OCI-LY1 (cell line): ENCODE data around the gene ABCG2.

Source experiments
- H2AFZ ChIP-seq: fragments of 200-600 bp; sonication (generic), shearing (Covaris generic); 2 replicates; pipeline ENCODE4 v1.6.0; 2014; ENCODE audit warnings: antibody characterized with exemption, mild to moderate bottlenecking, low read length
- H3F3A ChIP-seq: fragments of 200-600 bp; sonication (generic), shearing (Covaris generic); 2 replicates; pipeline ENCODE4 v1.6.0; 2014; ENCODE audit warnings: mild to moderate bottlenecking, antibody characterized with exemption, low read length, moderate library complexity; ENCODE audit not compliant: insufficient read depth
- H3K27ac ChIP-seq: fragments of 200-600 bp; sonication (generic); 2 replicates; pipeline ENCODE4 v1.5.1; 2014; ENCODE audit warnings: low read length, mixed run types, mild to moderate bottlenecking, low read depth; ENCODE audit not compliant: poor library complexity, severe bottlenecking
- H3K27me3 ChIP-seq: fragments of 200-600 bp; sonication (generic); 2 replicates; pipeline ENCODE4 v1.6.0; 2014; ENCODE audit warnings: antibody characterized with exemption, mild to moderate bottlenecking, low read length, moderate library complexity; ENCODE audit not compliant: insufficient read depth
- H3K36me3 ChIP-seq: fragments of 200-600 bp; sonication (generic); 2 replicates; pipeline ENCODE4 v1.6.1; 2014; ENCODE audit warnings: mild to moderate bottlenecking, antibody characterized with exemption, low read length, moderate library complexity, mixed read lengths; ENCODE audit not compliant: insufficient read depth
- H3K4me1 ChIP-seq: fragments of 200-600 bp; sonication (generic); 2 replicates; pipeline ENCODE4 v1.5.1; 2014; ENCODE audit warnings: mild to moderate bottlenecking, low read length, moderate library complexity; ENCODE audit not compliant: insufficient read depth, severe bottlenecking
- H3K4me2 ChIP-seq: fragments of 200-600 bp; sonication (generic), shearing (Covaris generic); 2 replicates; pipeline ENCODE4 v1.6.1; 2014; ENCODE audit warnings: low read length
- H3K4me3 ChIP-seq: fragments of 200-600 bp; sonication (generic); 2 replicates; pipeline ENCODE4 v1.5.1; 2014; ENCODE audit warnings: low read length, low read depth, mild to moderate bottlenecking, mixed read lengths; ENCODE audit not compliant: poor library complexity, severe bottlenecking
- H3K79me2 ChIP-seq: fragments of 200-600 bp; shearing (Covaris generic); 2 replicates; pipeline ENCODE4 v1.6.1; 2016; ENCODE audit warnings: mixed run types, low read length, mixed read lengths; ENCODE audit not compliant: insufficient read depth
- H3K9ac ChIP-seq: fragments of 200-600 bp; sonication (generic), shearing (Covaris generic); 2 replicates; pipeline ENCODE4 v1.6.1; 2014; ENCODE audit warnings: mild to moderate bottlenecking, low read length, mixed read lengths
- H3K9me2 ChIP-seq: fragments of 200-600 bp; sonication (generic), shearing (Covaris generic); 2 replicates; pipeline ENCODE4 v1.6.1; 2014; ENCODE audit warnings: low read depth, mild to moderate bottlenecking, low read length, mixed read lengths
- H3K9me3 ChIP-seq: fragments of 200-600 bp; shearing (Covaris generic); 2 replicates; pipeline ENCODE4 v1.6.1; 2014; ENCODE audit warnings: low read length, mixed read lengths
- H4K20me1 ChIP-seq: fragments of 200-600 bp; sonication (generic), shearing (Covaris generic); 2 replicates; pipeline ENCODE4 v1.6.0; 2016; ENCODE audit warnings: mild to moderate bottlenecking, low read length; ENCODE audit not compliant: insufficient read depth
- CTCF ChIP-seq: fragments of 200-600 bp; sonication (generic), shearing (Covaris generic); IDR thresholded peaks from 2 replicates; pipeline ENCODE4 v1.5.1; 2017; ENCODE audit warnings: mild to moderate bottlenecking, antibody characterized with exemption, low read length, moderate library complexity, mixed read lengths
- EZH2 ChIP-seq: fragments of 200-600 bp; sonication (generic), shearing (Covaris generic); IDR thresholded peaks from 2 replicates; pipeline ENCODE4 v1.8.0; 2017; ENCODE audit warnings: borderline replicate concordance, mixed run types, mild to moderate bottlenecking, antibody characterized with exemption, low read length, moderate library complexity, mixed read lengths

ABCG2 gene

GRCh38 chr4:88098993-88099752, 59.3 kb downstream of the ABCG2 start:
- no peaks in the 10 kb centered on the region for H3K9me2 ChIP-seq
- H3K79me2 ChIP-seq, result no peaks in the 10 kb centered on the region
- no peaks in the 10 kb centered on the region for H3K4me1 ChIP-seq
- H3K9me3 ChIP-seq, result no peaks in the 10 kb centered on the region
- H3K27me3 ChIP-seq, result no peaks in the 10 kb centered on the region
- TF ChIP-seq CTCF (no peak), EZH2 (no peak)
- no peak overlapping the region for H3K4me3 ChIP-seq
- no peak overlapping the region for H3K9ac ChIP-seq
- no peak overlapping the region for H2AFZ ChIP-seq
- no peaks in the 10 kb centered on the region for H4K20me1 ChIP-seq
- H3K4me2 ChIP-seq, result no peak overlapping the region
- no peaks in the 10 kb centered on the region for H3F3A ChIP-seq
- no peak overlapping the region for H3K27ac ChIP-seq
- no peaks in the 10 kb centered on the region for H3K36me3 ChIP-seq

- Histone ChIP-seq H3K27me3 (no peaks in the 10 kb centered on the region), H3K9me2 (no peaks in the 10 kb centered on the region), H3K27ac (no peak overlapping the region), H3K79me2 (no peaks in the 10 kb centered on the region), H2AFZ (no peak overlapping the region), H3K9me3 (no peaks in the 10 kb centered on the region), H3K9ac (no peak overlapping the region), H3K36me3 (no peaks in the 10 kb centered on the region), H3F3A (no peaks in the 10 kb centered on the region), H3K4me1 (no peaks in the 10 kb centered on the region), H3K4me2 (no peak overlapping the region), H4K20me1 (no peaks in the 10 kb centered on the region), H3K4me3 (no peak overlapping the region)
- TF ChIP-seq EZH2, result no peak
- TF ChIP-seq CTCF, result no peak
Measured at GRCh38 chr4:88097781-88098180, 60.7 kb downstream of the ABCG2 start.

GRCh38 chr4:88097301-88097700, 61.1 kb downstream of the ABCG2 start:
- no peaks in the 10 kb centered on the region for H3K4me1 ChIP-seq

GRCh38 chr4:88093874-88094273, 64.6 kb downstream of the ABCG2 start:
- Histone ChIP-seq H3K27me3 (no peaks in the 10 kb centered on the region), H3F3A (no peaks in the 10 kb centered on the region), H3K4me3 (no peak overlapping the region), H2AFZ (no peak overlapping the region), H3K4me2 (no peak overlapping the region), H3K27ac (no peak overlapping the region), H3K79me2 (no peaks in the 10 kb centered on the region), H3K9me3 (no peaks in the 10 kb centered on the region), H3K9me2 (no peaks in the 10 kb centered on the region), H4K20me1 (no peaks in the 10 kb centered on the region), H3K4me1 (no peaks in the 10 kb centered on the region), H3K9ac (no peak overlapping the region), H3K36me3 (no peaks in the 10 kb centered on the region)
- TF ChIP-seq CTCF (no peak), EZH2 (no peak)

More at GRCh38 chr4:88097301-88097700, 61.1 kb downstream of the ABCG2 start:
- Histone ChIP-seq H3K9ac (no peak overlapping the region), H2AFZ (no peak overlapping the region), H3K79me2 (no peaks in the 10 kb centered on the region), H3K27ac (no peak overlapping the region), H3K9me2 (no peaks in the 10 kb centered on the region), H3K4me3 (no peak overlapping the region), H3K4me2 (no peak overlapping the region), H3K27me3 (no peaks in the 10 kb centered on the region), H3F3A (no peaks in the 10 kb centered on the region), H3K9me3 (no peaks in the 10 kb centered on the region), H4K20me1 (no peaks in the 10 kb centered on the region), H3K36me3 (no peaks in the 10 kb centered on the region)
- TF ChIP-seq EZH2, result no peak
